IMR-90 (cell line): ENCODE results near the gene AKR1D1. TPM values are rescaled to one million over a fixed set of nuclear protein-coding genes. Genes with fewer than 3 reads are reported as not detected.
A peak's percentile ranks its signal among the peaks of the same experiment; 100 is the strongest.

ENCODE experiments used
- ATAC-seq: fragments of 200-7000 bp; cut with Tn5 transposase; 2 replicates; pipeline ENCODE4 v1.9.1; 2020; ENCODE audit warnings: low read depth, mild to moderate bottlenecking, moderate library complexity
- BruUV-seq: library from RNA; stranded (reverse); fragments of 400-500 nt; replicated peaks from 2 replicates; lab custom pipeline; 2021; lab: Mats Ljungman, UMichigan
- CTCF ChIA-PET: fragments of 300-600 bp; formaldehyde crosslinking; extraction: SDS; loops from one replicate; lab custom pipeline; 2021; ENCODE audit warnings: antibody characterized with exemption; lab: Yijun Ruan, JAX
- POLR2A ChIA-PET: fragments of 300-600 bp; sonication (Branson Sonifier 250); formaldehyde crosslinking; loops from one replicate; lab custom pipeline; 2022; ENCODE audit warnings: antibody characterized with exemption; ENCODE audit not compliant: unreplicated experiment; lab: Charles Lee
- DNase-seq: peaks from one replicate; pipeline ENCODE4 v3.0.0; 2013
- H2AFZ ChIP-seq: replicated peaks from 2 replicates; pipeline ENCODE3; 2013; ENCODE audit warnings: low read length, mild to moderate bottlenecking; ENCODE audit not compliant: poor library complexity
- H2AK5ac ChIP-seq: 2 replicates; pipeline ENCODE4 v1.6.1; 2013; ENCODE audit warnings: low read depth, low read length, inconsistent platforms
- H2AK9ac ChIP-seq: replicated peaks from 2 replicates; pipeline ENCODE3; 2013; ENCODE audit warnings: mild to moderate bottlenecking, low read depth, low read length, moderate library complexity; ENCODE audit not compliant: poor library complexity
- H2BK120ac ChIP-seq: 2 replicates; pipeline ENCODE4 v1.6.1; 2013; ENCODE audit warnings: low read depth, low read length, inconsistent platforms
- H2BK15ac ChIP-seq: 3 replicates; pipeline ENCODE4 v1.6.1; 2013; ENCODE audit warnings: low read depth, low read length, inconsistent platforms
- H2BK20ac ChIP-seq: 2 replicates; pipeline ENCODE4 v1.6.1; 2013; ENCODE audit warnings: low read depth, mild to moderate bottlenecking, inconsistent platforms, low read length, moderate library complexity
- H2BK5ac ChIP-seq: 2 replicates; pipeline ENCODE4 v1.6.1; 2013; ENCODE audit warnings: mild to moderate bottlenecking, low read depth, low read length, inconsistent platforms; ENCODE audit not compliant: poor library complexity, severe bottlenecking
- H3K14ac ChIP-seq: replicated peaks from 2 replicates; pipeline ENCODE4 v1.6.1; 2013; ENCODE audit warnings: low read depth, low read length, inconsistent platforms
- H3K18ac ChIP-seq: 2 replicates; pipeline ENCODE4 v1.6.1; 2013; ENCODE audit warnings: low read depth, low read length, control low read depth
- H3K23ac ChIP-seq: 2 replicates; pipeline ENCODE4 v1.6.1; 2013; ENCODE audit warnings: low read depth, low read length, inconsistent platforms
- H3K27ac ChIP-seq: 2 replicates; pipeline ENCODE4 v1.5.1; 2013; ENCODE audit warnings: mild to moderate bottlenecking, control low read depth, low read length; ENCODE audit not compliant: insufficient read depth
- H3K27me3 ChIP-seq: 2 replicates; pipeline ENCODE4 v1.6.1; 2013; ENCODE audit warnings: low read length; ENCODE audit not compliant: control insufficient read depth, insufficient read depth
- H3K36me3 ChIP-seq: 2 replicates; pipeline ENCODE4 v1.6.1; 2013; ENCODE audit warnings: low read length, mixed read lengths; ENCODE audit not compliant: control insufficient read depth, insufficient read depth
- H3K4ac ChIP-seq: 2 replicates; pipeline ENCODE4 v1.6.1; 2013; ENCODE audit warnings: low read depth, low read length, inconsistent platforms
- H3K4me1 ChIP-seq: 2 replicates; pipeline ENCODE4 v1.6.1; 2013; ENCODE audit warnings: low read length, mixed read lengths; ENCODE audit not compliant: control insufficient read depth, insufficient read depth
- H3K4me2 ChIP-seq: 2 replicates; pipeline ENCODE4 v1.6.1; 2013; ENCODE audit warnings: low read depth, mild to moderate bottlenecking, control low read depth, low read length, moderate library complexity
- H3K4me3 ChIP-seq: 2 replicates; pipeline ENCODE4 v1.5.1; 2013; ENCODE audit warnings: low read depth, mild to moderate bottlenecking, control low read depth, low read length, moderate library complexity; ENCODE audit not compliant: insufficient read depth
- H3K56ac ChIP-seq: 2 replicates; pipeline ENCODE4 v1.6.1; 2013; ENCODE audit warnings: low read length, inconsistent platforms; ENCODE audit not compliant: insufficient read depth; ENCODE audit errors: extremely low read depth
- H3K79me1 ChIP-seq, 2 experiments: 2 replicates each; pipeline ENCODE4 v1.6.1; 2013; ENCODE audit warnings: low read length in 2 of 2, inconsistent platforms in 1 of 2, low read depth in 1 of 2
- H3K9ac ChIP-seq: 2 replicates; pipeline ENCODE4 v1.6.1; 2013; ENCODE audit warnings: low read depth, low read length, control low read depth
- H3K9me1 ChIP-seq: 2 replicates; pipeline ENCODE4 v1.6.1; 2013; ENCODE audit warnings: low read length, inconsistent platforms; ENCODE audit not compliant: insufficient read depth
- H3K9me3 ChIP-seq: 2 replicates; pipeline ENCODE4 v1.6.1; 2013; ENCODE audit warnings: low read length; ENCODE audit not compliant: control insufficient read depth, insufficient read depth
- H4K20me1 ChIP-seq: 2 replicates; pipeline ENCODE4 v1.6.1; 2013; ENCODE audit warnings: low read length, inconsistent platforms; ENCODE audit not compliant: insufficient read depth
- H4K5ac ChIP-seq: 2 replicates; pipeline ENCODE4 v1.6.1; 2013; ENCODE audit warnings: mild to moderate bottlenecking, low read depth, low read length, control low read depth
- H4K8ac ChIP-seq, 2 experiments: 2 replicates each; pipeline ENCODE4 v1.6.1; 2013; ENCODE audit warnings: low read depth in 2 of 2, low read length in 2 of 2, control low read depth in 1 of 2, inconsistent platforms in 1 of 2
- H4K91ac ChIP-seq: 2 replicates; pipeline ENCODE4 v1.6.1; 2013; ENCODE audit warnings: low read depth, low read length, inconsistent platforms; ENCODE audit not compliant: insufficient read depth
- BHLHE40 ChIP-seq: fragments of 150-350 bp; IDR thresholded peaks from 2 replicates; pipeline ENCODE4 v1.6.1; 2016; ENCODE audit warnings: mild to moderate bottlenecking, low read depth, low read length
- CEBPB ChIP-seq: IDR thresholded peaks from 2 replicates; pipeline ENCODE4 v1.6.1; 2012; ENCODE audit warnings: low read depth, low read length, improper control_type of control experiment
- CHD1 ChIP-seq: IDR thresholded peaks from 2 replicates; pipeline ENCODE4 v1.6.1; 2012; ENCODE audit warnings: low read depth, low read length, improper control_type of control experiment
- MXI1 ChIP-seq: IDR thresholded peaks from 2 replicates; pipeline ENCODE4 v1.6.1; 2012; ENCODE audit warnings: low read depth, mild to moderate bottlenecking, low read length, moderate library complexity, borderline replicate concordance
- POLR2A ChIP-seq: IDR thresholded peaks from 2 replicates; pipeline ENCODE4 v1.6.1; 2012; ENCODE audit warnings: mild to moderate bottlenecking, low read depth, low read length
- RCOR1 ChIP-seq: IDR thresholded peaks from 2 replicates; pipeline ENCODE4 v1.6.1; 2012; ENCODE audit warnings: mild to moderate bottlenecking, low read length, improper control_type of control experiment; ENCODE audit not compliant: insufficient replicate concordance
- RFX5 ChIP-seq: IDR thresholded peaks from 2 replicates; pipeline ENCODE4 v1.8.0; 2012; ENCODE audit warnings: low read depth, mild to moderate bottlenecking, low read length, moderate library complexity
- WGBS, 2 experiments: methylation state at CpG; one replicate each; pipeline versions ENCODE4 v1.1.5 to v1.1.7; 2013; ENCODE audit warnings: missing lambda C conversion rate in 2 of 2; ENCODE audit not compliant: insufficient read length in 1 of 2; ENCODE audit errors: extremely low coverage in 2 of 2; 5-methylcytosine and 5-hydroxymethylcytosine counted together
- dilution Hi-C: fragments of 300-500 bp; cut with HindIII; formaldehyde crosslinking; loops from one replicate; pipeline ENCODE4 v1.14.3; 2018; ENCODE audit warnings: low sequenced_read_pairs; ENCODE audit not compliant: unreplicated experiment
- in situ Hi-C: fragments of 300-500 bp; cut with MboI; formaldehyde crosslinking; loops from 3 replicates; pipeline ENCODE4 v1.14.3; 2019; ENCODE audit warnings: low sequenced_read_pairs, inconsistent platforms, mixed read lengths
- intact Hi-C: fragments of 100-400 bp; cut with micrococcal nuclease; formaldehyde crosslinking; loops from 2 replicates; pipeline ENCODE4 v1.10.0; 2022
- polyA plus RNA-seq, 3 experiments: library from polyadenylated mRNA; depleted of rRNA; stranded (reverse); fragments of >200 nt; gene quantifications; 2 replicates each; pipeline ENCODE4 v1.2.3, GENCODE V29; 2012; ENCODE audit warnings: low replicate concordance in 1 of 3
- total RNA-seq: library from RNA; depleted of rRNA; stranded (reverse); fragments of >200 nt; gene quantifications from 2 replicates; pipeline ENCODE4 v1.2.3, GENCODE V29; 2012
- TF ChIP-seq, protein P1 (sequence below): fragments of 150-350 bp; IDR thresholded peaks from 2 replicates; pipeline ENCODE4 v1.6.1; 2017; ENCODE audit warnings: mild to moderate bottlenecking, antibody characterized with exemption, low read length, low read depth

AKR1D1 gene
- total and polyA plus RNA-seq, 2 of the 4 experiments (the other 2 are of a cell fraction) = not detected

DNA sequence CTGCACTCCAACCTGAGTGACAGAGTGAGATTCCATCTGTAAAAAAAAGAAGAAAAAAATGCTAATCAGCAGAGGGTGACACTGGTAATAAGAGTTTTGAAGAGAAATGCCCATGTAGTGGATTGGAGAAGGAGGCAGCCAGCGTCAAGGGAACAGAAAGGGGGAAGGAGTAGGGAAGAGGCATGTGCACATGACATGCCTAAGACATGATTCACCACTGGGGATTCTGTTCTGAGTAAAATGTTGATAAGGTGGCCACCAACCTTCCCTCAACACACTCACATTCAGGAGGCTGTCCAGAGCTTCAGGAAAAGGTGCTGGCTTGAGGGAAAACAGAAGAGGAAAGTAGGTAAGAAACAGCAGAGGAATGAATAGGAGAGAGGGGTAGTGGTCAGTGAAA is 39.9 kb downstream of the AKR1D1 start:
- no CpG with 5 or more reads among the region's 1 CpG for WGBS, 2 experiments
- BruUV-seq = no TSS peak
- CTCF ChIA-PET = no interaction called here

More for the DNA sequence above, 39.9 kb downstream of the AKR1D1 start:
- H4K5ac ChIP-seq = no peak overlapping the region
- H3K4ac ChIP-seq = no peak overlapping the region
- no peaks in the 10 kb centered on the region for H3K27me3 ChIP-seq
- H2BK15ac ChIP-seq = no peak overlapping the region
- dilution Hi-C loops = no loop called here
- no peak overlapping the region for H4K91ac ChIP-seq
- no peak overlapping the region for H3K4me3 ChIP-seq
- no peak overlapping the region for H4K8ac ChIP-seq
- no peaks in the 10 kb centered on the region for H3K9me1 ChIP-seq
- TF ChIP-seq CHD1 (no peak), RFX5 (no peak), CEBPB (no peak), POLR2A (no peak), MXI1 (no peak), BHLHE40 (no peak), RCOR1 (no peak)
- TF ChIP-seq, protein P1, sequence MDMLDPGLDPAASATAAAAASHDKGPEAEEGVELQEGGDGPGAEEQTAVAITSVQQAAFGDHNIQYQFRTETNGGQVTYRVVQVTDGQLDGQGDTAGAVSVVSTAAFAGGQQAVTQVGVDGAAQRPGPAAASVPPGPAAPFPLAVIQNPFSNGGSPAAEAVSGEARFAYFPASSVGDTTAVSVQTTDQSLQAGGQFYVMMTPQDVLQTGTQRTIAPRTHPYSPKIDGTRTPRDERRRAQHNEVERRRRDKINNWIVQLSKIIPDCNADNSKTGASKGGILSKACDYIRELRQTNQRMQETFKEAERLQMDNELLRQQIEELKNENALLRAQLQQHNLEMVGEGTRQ = no peak
- H2BK5ac ChIP-seq = no peak overlapping the region
- intact Hi-C loops = no loop called here
- no peak overlapping the region for H2AFZ ChIP-seq
- H3K18ac ChIP-seq = no peak overlapping the region
- H2BK20ac ChIP-seq = no peak overlapping the region
- no peak overlapping the region for H3K14ac ChIP-seq
- POLR2A ChIA-PET = no interaction called here
- H3K79me1 ChIP-seq = no peaks in the 10 kb centered on the region
- H3K27ac ChIP-seq = no peak overlapping the region
- H2AK5ac ChIP-seq = no peak overlapping the region
- no peak overlapping the region for H3K23ac ChIP-seq
- no peak overlapping the region for H3K4me2 ChIP-seq
- H2BK120ac ChIP-seq = no peak overlapping the region
- H3K56ac ChIP-seq = no peak overlapping the region
- in situ Hi-C loops = no loop called here
- H3K36me3 ChIP-seq = no peaks in the 10 kb centered on the region
- ATAC-seq = no peak
- DNase-seq = peak; percentile 32
- H4K20me1 ChIP-seq = no peaks in the 10 kb centered on the region
- no peaks in the 10 kb centered on the region for H3K9me3 ChIP-seq
- H3K9ac ChIP-seq = no peak overlapping the region
- no peaks in the 10 kb centered on the region for H3K4me1 ChIP-seq
- no peak overlapping the region for H2AK9ac ChIP-seq
